GM06990 (cell line): ENCODE data around the gene LILRB3.
"Not testable (repeated sequence)": the region's sequence is repeated elsewhere in the genome, so short reads cannot be mapped to it uniquely, and the experiment has no call there.

Source experiments
- DNase-seq: peaks from one replicate; pipeline ENCODE4 v3.0.0-alpha.2; 2011; ENCODE audit not compliant: insufficient read length; ENCODE audit errors: extremely low read depth
- H3K27me3 ChIP-seq: replicated peaks from 2 replicates; pipeline ENCODE4 v1.6.0; 2011; ENCODE audit warnings: low read length; ENCODE audit not compliant: control insufficient read depth, insufficient read depth
- H3K36me3 ChIP-seq: 2 replicates; pipeline ENCODE4 v1.5.1; 2011; ENCODE audit warnings: low read length; ENCODE audit not compliant: control insufficient read depth, insufficient read depth
- H3K4me3 ChIP-seq: replicated peaks from 2 replicates; pipeline ENCODE4 v1.5.1; 2011; ENCODE audit warnings: low read depth, mild to moderate bottlenecking, control low read depth, low read length
- CTCF ChIP-seq: IDR thresholded peaks from 2 replicates; pipeline ENCODE4 v1.5.1; 2011; ENCODE audit warnings: low read length, control low read depth, mild to moderate bottlenecking, inconsistent platforms; ENCODE audit not compliant: insufficient read depth, poor library complexity, severe bottlenecking

Gene LILRB3

DNA sequence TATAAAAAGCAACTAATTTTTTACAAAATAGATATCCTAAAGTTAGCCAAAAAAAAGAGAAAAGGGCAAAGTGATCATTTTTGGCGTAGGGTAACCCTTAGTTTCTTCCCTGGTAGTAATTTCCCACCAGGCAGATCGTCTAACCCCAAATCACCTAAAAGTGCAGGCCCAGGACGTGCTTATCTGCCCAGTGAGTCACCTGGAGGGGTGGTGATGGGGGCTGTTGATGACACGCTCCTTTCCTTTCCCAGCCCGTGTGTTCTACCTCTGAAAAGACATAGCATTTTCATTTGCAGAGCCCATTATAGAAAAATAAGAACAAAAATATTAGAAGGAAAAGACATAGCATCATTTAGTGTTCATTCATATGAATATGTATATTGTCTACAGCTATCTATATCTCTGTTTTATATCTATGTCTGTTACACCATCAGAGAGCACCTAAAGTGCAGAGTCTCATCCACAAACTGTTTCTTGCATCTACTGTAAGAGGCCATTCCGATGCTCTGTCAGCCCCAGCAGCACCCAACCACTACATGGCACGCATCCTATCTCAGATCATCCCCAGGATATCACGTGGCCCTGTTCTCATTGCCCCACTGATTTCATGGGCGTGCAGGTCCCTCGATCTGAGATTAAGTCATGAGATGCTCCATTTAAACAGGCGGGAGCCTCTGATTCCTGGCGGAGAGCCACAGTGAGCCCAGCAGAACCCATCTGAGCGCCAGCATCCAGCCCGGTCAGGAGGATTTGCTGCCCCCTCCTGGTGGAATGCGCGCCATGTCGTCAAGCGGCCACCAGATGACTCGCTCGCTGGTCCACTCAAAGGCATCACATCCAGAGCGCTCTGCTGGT lies 8.5 kb upstream of the LILRB3 start:
- Histone ChIP-seq H3K27me3 (no peaks in the 10 kb centered on the region), H3K4me3 (no peak overlapping the region), H3K36me3 (no peaks in the 10 kb centered on the region)
- TF ChIP-seq CTCF: peak; percentile 68
- peak; percentile 51 for DNase-seq

GRCh38 chr19:54230031-54230430 lies 7.2 kb upstream of the LILRB3 start:
- H3K36me3 ChIP-seq: no peaks in the 10 kb centered on the region
- no peak overlapping the region for H3K4me3 ChIP-seq
- DNase-seq: no peak
- no peaks in the 10 kb centered on the region for H3K27me3 ChIP-seq
- TF ChIP-seq CTCF: no peak

GRCh38 chr19:54229146-54229545 lies 6.3 kb upstream of the LILRB3 start:
- H3K27me3 ChIP-seq: no peaks in the 10 kb centered on the region
- no peak for DNase-seq
- H3K36me3 ChIP-seq: no peaks in the 10 kb centered on the region
- H3K4me3 ChIP-seq: no peak overlapping the region
- no peak for TF ChIP-seq CTCF

DNA sequence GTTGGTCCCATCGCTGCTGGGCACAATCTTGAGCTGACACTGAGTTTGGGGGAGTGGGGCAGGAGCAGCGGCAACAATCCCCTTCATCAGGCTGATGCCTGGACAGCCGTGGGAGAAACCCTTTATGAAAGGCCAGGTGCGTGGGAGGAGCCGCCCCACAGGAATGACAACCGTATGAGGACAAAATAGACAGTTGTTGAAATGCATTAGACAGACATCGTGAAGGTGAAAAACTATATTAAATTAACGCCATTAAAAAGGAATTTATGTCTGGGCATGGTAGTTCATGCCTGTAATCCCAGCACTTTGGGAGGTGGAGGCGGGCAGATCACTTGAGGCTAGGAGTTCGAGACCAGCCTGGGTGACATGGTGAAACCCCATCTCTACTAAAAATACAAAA lies 1.8 kb upstream of the LILRB3 start:
- DNase-seq, H3K4me3 ChIP-seq, H3K27me3 ChIP-seq, H3K36me3 ChIP-seq: not testable (repeated sequence)

- H3K4me3 ChIP-seq, DNase-seq, H3K36me3 ChIP-seq, H3K27me3 ChIP-seq: not testable (repeated sequence)
Measured at GRCh38 chr19:54223937-54224281, 1.1 kb upstream of the LILRB3 start.

DNA sequence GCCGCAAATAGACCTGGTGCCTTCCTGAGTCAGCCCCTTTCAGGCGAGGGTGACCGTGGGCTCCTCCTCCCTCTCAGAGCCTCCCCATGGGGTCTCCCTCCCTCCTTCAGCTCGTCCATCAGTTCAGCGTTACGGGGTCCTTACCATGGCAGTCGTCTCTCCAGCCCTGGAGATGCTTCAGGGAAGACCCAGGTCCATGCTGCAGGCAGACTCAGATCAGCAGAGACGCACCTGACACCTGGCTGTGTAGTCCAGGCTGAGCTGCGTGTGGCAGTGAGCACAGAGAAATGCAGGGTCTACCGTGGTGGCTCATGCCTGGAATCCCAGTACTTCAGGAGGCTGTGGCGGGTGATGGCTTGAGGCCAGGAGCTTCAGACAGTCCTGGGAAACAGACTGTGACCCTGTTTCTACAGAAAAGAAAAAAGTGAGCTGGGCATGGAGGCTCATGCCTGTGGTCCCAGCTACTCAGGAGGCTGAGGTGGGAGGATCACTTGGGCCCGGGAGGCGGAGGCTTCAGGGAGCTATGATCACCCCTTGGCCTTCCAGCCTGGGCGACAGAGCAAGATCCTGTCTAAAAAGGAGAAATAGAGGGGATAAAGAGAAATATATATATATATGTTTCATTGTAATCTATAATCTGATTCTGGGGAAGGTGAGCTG lies 600 bp upstream of the LILRB3 start:
- not testable (repeated sequence) for H3K4me3 ChIP-seq, H3K36me3 ChIP-seq, H3K27me3 ChIP-seq, DNase-seq

GRCh38 chr19:54221947-54222346 lies 860 bp downstream of the LILRB3 start:
- not testable (repeated sequence) for DNase-seq, H3K4me3 ChIP-seq, H3K36me3 ChIP-seq, H3K27me3 ChIP-seq

DNA sequence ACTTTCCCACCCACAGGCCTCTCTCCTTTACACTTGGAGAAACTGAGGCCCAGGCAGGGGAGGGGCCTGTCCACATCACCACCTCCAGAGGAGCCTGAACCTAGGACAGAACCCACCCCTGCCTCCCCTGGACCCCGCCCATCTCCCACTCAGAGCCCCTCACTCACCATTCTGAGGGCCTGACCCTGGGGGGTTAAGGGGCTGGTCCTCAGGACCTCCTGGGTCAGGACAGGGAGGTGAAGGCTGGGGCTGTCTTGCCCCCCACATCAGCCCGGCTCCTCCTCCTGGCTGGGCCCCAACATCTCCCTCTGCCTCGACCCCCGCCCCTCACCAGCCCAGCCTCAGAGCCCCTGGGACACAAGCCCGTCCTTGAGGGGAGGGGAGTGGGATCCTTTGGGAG lies 3.1 kb downstream of the LILRB3 start:
- H3K4me3 ChIP-seq, DNase-seq, H3K27me3 ChIP-seq, H3K36me3 ChIP-seq: not testable (repeated sequence)
